HG03442 (cell line): ENCODE results near the gene RRP1.

Experiments used
- ATAC-seq: cut with Tn5 transposase; IDR thresholded peaks from one replicate; pipeline ENCODE4 v1.9.1; 2021; ENCODE audit warnings: mild to moderate bottlenecking, moderate library complexity; ENCODE audit not compliant: unreplicated experiment

Gene RRP1

DNA sequence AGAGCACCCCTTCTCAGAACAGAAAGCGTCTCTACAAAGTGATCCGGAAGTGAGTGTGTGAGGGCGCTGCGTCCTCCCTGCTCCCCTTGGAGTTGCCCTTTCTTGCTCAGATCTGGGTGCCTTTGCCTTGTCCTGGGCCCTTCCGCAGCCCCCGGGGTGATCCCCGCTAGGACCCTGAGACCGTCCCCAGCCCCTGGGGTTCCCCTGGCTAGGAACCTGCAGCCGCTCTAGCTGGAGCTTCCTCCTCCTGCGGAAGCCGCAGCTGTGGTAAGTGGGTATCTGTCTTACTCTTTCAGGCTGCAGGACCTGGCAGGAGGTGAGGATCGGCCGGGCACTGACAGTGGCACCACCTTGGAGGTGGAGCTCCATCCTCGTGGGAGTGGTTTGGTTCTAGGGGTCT is 11.2 kb downstream of the RRP1 start:
- no peak for ATAC-seq

DNA sequence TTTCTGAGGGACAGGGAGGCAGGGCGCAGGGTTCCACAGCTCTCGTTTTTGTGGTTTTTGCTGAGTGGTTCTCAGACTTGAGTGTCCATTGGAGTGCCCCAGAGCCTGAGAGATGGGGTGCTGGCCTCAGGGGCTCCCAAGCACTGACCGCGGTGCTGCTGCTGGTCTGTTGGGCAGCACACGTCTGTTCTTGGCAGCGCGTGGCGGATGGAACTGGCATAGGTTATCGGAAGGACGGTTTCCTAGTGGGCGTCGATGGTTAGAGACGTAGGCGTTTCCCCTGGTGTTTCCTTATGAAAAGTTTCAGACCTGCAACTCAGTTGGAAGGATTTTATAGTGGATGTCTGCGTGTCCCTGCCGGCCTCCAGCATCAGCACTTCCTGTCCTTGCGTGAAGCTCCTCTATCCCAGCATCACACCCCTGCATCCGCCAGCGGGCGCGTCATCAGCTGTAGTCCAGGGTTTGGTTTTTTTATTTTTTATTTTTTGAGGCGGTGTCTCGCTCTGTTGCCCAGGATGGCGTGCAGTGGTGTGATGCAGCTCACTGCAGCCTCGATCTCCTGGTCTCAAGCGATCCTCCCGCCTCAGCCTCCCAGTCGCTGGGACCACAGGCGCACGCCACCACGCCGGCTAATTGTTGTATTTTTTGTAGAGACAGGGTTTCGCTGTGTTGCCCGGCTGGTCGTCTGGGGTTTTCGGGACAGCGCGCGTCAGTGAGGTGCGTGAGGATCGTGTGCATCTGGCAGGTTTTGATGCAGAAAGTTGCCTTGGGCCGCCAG is 11.8 kb downstream of the RRP1 start:
- ATAC-seq: no peak

DNA sequence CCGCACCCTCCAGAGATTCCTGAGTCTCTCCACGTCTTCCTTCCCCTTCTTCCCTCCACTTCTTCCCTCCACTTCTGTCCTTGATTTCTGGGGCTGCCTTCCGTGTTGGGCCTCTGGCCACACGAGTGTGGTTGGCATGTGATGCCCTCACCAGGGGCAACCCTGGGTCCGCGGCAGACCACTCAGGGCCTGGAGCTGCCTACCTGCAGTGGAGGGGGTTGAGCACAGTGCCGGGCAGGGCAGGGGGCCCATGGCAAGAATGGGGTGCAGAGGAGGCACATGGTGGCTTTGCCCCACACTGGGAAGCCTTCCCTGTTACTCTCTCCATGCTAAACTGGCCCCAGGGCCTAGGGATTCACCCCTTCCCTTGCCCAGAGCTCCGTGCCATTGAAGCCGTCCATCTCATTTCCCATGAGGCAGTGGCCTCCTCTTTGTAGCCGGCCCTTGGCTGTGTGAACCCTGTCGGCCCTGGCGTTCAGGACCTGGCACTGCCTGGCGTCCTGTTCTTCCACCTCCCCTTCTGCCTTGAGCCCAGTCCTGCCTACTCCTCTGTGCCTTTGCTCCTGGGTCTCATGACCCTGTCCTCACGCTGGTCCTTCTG is 13.4 kb downstream of the RRP1 start:
- no peak for ATAC-seq

DNA sequence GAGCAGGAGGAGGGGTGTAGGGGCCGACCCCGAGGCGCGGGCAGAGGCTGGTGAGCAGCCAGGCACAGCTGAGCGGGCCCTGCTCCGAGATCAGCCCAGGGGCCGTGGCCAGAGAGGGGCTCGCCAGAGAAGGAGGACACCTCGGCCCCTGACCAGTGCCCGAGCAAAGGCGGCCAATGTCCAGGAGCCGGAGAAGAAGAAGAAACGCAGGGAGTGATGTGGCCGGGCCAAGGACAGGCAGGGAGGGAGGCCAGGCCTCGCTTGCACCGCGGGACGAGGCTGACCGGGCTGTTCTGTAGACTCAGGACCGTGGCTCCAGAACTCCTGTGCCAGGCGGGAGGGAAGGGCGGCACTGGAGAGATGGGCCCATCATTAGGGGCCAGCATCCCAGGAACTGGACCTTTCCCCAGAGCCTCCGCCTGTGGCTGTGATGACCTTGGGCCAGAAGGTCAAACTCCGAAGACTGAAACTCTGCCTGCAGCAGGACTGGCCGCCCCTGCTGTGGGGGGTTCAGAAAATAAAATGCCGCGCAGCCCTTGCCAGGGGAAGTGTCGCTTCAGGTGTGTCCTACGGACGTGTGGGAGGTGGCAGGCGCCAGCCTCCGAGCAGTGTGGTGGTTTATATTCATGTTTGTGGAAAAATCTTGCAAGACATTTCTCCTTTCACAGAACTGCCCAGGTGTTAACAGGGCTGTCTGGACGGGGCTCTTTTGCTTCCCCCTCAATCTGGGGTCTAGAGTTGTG is 14.4 kb downstream of the RRP1 start:
- no peak for ATAC-seq

- peak; percentile 79 for ATAC-seq
Observed at GRCh38 chr21:43805275-43805800, 16.0 kb downstream of the RRP1 start.

GRCh38 chr21:43806017-43806710 is 16.8 kb downstream of the RRP1 start:
- ATAC-seq: peak; percentile 7

DNA sequence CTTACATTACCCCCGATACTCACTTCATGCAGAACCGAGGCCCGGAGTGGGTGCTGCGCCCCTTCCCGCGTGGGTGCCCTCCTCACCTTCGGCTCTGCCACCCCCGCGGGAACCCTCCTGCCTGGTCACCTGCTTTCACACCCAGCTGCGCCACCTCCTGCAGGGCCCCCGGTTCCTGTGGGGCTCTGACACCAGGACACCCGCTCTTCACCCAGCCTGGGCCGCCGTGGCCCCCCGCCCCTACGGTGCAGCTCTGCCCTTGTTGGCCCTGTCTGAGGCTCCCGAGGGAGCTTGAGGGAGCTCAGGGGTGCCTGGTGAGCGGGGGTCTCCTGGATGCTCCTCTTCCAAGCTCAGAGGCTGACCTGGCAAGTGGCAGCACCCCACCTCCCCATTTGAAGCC is 19.0 kb downstream of the RRP1 start:
- no peak for ATAC-seq

- ATAC-seq: no peak
Observed at GRCh38 chr21:43808832-43809251, 19.5 kb downstream of the RRP1 start.

GRCh38 chr21:43809346-43809799 is 20.0 kb downstream of the RRP1 start:
- no peak for ATAC-seq

- ATAC-seq: no peak
Observed at GRCh38 chr21:43809853-43810504, 20.6 kb downstream of the RRP1 start.

DNA sequence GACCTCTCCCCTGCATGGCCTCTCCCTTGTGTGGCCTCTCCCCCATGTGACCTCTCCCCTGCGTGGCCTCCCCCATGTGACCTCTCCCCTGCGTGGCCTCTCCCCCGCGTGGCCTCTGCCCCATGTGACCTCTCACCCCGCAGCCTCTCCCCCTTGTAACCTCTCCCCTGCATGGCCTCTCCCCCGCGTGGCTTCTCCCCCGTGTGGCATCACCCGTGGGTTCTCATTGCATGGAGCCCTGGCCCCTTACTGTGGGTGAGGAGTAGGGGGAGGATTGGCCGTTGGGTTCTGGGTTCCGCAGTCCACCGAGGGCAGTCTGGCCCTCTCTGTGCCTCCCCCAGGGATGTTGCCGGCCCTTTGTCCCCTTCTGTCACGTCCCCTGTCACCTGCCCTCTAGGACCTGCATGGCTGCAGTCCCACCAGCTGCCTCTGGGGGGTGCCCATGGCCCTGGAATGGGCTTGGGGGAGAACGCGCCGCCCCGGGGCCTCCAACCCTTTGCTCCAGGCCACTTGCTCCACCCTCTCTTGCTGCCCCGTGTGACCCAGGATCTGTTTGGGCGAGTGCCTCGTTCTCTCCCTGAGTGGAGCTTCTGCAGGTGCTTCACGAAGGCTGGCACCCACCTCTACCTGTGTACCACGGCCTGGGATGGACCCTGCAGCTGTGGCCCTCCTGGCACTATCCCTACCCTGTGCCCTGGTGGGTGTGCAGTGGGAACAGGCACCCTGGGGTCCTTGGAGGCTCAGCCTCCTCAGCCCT is 21.3 kb downstream of the RRP1 start:
- peak; percentile 69 for ATAC-seq

DNA sequence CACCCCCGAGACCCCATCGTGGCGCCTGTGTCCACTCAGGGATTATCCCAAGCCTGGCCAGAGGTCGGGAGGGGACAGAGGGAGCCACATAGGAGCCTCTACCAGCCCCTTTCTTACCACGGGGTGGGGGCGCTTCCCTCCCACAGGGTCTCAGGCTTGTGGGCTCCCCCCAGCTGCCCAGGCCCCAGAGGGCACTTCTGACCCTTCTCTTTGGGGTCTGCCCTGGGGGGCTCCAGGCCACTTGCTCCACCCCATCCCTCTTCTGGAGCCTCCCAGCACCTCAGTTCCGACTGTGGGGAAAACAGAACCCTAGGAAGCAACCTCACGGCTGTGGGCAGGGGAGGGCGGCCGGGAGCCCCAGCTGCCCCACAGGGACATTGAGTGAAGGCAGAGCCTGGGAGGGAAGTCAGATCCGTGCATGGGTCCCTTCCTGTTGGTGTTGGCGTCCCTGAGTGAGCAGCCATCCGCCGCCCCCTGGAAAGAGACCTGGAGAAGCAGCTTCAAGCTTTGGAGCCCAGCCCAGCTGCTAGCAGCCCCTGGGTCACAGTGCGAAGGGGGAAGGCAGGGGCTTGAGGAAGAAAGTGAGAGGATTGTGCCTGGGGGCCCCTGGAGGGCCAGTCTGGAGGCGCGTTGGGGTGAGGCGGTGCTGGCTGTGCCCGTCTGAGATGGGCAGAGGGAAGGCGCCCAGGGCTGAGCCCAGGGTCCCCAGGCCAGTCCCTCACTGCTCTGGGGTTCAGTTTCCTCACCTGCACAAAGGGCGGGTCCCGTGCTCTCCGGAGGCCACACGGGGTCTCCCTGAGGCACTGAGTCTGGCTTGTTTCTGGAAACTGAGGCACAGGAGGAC is 22.1 kb downstream of the RRP1 start:
- ATAC-seq: no peak

DNA sequence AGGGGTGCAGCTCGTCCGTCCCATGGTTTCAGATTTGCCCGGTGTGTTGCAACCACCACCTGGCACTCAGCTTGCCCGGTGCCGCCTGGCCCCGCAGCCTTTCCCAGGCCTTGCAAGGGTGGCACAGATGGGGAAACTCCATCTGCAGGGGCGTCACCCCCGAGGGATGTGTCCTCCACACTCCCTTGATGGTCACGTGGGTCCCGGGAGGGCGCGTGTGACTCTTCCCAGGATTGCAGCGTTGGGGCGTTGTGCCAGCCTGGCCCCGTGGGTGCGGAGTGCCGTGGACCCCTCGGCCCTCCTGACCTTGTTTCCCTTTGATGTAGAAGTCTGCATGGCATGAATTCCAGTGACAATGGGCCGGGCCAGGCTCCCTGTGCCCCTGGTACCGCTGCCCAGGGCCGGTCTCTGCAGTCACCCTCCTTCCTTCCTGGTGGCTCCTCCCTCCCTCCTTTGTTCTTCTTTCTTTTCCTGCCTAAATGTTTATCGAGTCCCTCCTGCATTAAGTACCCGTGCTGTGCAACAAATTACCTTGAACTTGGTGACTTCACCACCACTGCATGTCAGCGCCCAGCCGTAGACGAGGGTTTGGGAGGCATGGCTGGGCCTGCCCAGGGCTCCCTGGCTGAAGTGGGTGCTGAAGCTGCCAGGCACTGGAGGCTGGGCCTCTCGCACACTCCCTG is 22.9 kb downstream of the RRP1 start:
- ATAC-seq: no peak

DNA sequence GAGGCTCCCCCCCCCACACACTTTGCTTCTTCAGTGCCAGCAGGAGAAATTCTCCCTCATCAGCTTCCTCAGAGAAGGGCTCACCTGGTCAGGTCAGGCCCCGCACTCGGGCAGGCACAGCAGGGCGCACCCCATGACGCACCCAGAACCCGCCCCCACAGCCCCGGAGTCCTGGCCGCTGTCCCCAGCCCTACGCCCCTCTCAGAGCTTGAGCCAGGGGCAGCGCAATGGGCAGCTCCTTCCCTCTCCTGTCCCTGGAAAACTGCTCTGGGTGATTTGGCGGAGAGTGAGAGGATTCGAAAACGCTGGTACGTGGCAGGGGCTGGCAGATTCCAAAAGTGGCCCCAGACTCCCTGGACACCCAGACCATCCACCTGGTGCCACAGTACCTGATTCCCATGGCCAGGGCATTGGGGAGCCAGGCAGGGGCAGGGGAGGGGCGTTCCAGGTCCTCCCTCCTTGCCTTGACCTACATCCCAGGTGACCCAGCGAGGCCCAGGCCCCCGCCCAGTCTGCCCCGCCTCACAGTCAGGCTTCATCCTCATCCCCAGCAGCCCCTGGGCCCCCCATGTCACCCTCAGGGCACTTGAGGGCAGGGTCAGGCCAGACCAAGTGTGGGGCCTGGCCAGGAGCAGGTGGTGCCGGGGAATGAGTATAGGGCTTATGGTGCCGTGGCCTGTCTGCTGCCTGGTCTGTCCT is 23.7 kb downstream of the RRP1 start:
- ATAC-seq: no peak

DNA sequence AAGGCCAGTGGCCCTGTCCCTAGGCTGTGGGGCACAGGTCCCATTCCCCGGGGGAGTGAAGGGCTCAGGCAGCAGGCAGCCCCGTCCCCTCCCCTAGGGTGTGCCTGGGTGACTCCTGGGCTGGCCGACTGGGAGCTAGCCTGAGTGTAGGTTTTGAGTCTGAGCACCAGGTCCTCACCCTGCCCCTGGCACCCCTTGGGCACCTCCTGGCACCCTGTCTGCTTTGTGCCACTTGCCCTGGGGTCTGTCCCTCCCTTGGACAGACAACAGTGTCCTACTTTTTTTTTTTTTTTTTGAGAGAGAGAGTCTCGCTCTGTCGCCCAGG is 24.2 kb downstream of the RRP1 start:
- no peak for ATAC-seq

GRCh38 chr21:43814215-43815106 is 25.1 kb downstream of the RRP1 start:
- no peak for ATAC-seq

GRCh38 chr21:43815107-43815613 is 25.8 kb downstream of the RRP1 start:
- ATAC-seq: no peak
